DMS53 (cell line): ENCODE data around the gene ATP2C2.
"Not testable (repeated sequence)": the region's sequence is repeated elsewhere in the genome, so short reads cannot be mapped to it uniquely, and the experiment has no call there.

Experiments used
- DNase-seq: peaks from one replicate; lab custom pipeline; 2025; lab: John Stamatoyannopoulos, UW

The ATP2C2 gene

GRCh38 chr16:84340325-84341040 lies 27.9 kb upstream of the ATP2C2 start:
- DNase-seq = peak; percentile 36

GRCh38 chr16:84341528-84342295 lies 26.6 kb upstream of the ATP2C2 start:
- DNase-seq = no peak

GRCh38 chr16:84343800-84344199 lies 24.5 kb upstream of the ATP2C2 start:
- DNase-seq = not testable (repeated sequence)

GRCh38 chr16:84344781-84345180 lies 23.6 kb upstream of the ATP2C2 start:
- DNase-seq = no peak

GRCh38 chr16:84347161-84347560 lies 21.2 kb upstream of the ATP2C2 start:
- DNase-seq = no peak

- DNase-seq = no peak
These were observed 19.9 kb upstream of the ATP2C2 start for GRCh38 chr16:84348386-84348888.

GRCh38 chr16:84349862-84350684 lies 18.3 kb upstream of the ATP2C2 start:
- no peak for DNase-seq

GRCh38 chr16:84350685-84351400 lies 17.5 kb upstream of the ATP2C2 start:
- no peak for DNase-seq

GRCh38 chr16:84351630-84352029 lies 16.7 kb upstream of the ATP2C2 start:
- no peak for DNase-seq

- DNase-seq = no peak
These were observed 14.0 kb upstream of the ATP2C2 start for GRCh38 chr16:84354306-84354705.

GRCh38 chr16:84355149-84355548 lies 13.2 kb upstream of the ATP2C2 start:
- no peak for DNase-seq

- DNase-seq = no peak
These were observed 12.2 kb upstream of the ATP2C2 start for GRCh38 chr16:84356176-84356575.

GRCh38 chr16:84356591-84357116 lies 11.7 kb upstream of the ATP2C2 start:
- no peak for DNase-seq

GRCh38 chr16:84357191-84357651 lies 11.1 kb upstream of the ATP2C2 start:
- DNase-seq = no peak

- DNase-seq = no peak
These were observed 9.6 kb upstream of the ATP2C2 start for GRCh38 chr16:84358601-84359295.

- no peak for DNase-seq
These were observed 9.0 kb upstream of the ATP2C2 start for GRCh38 chr16:84359326-84359725.

GRCh38 chr16:84360170-84360569 lies 8.2 kb upstream of the ATP2C2 start:
- DNase-seq = peak; percentile 60

GRCh38 chr16:84360748-84361147 lies 7.6 kb upstream of the ATP2C2 start:
- no peak for DNase-seq

GRCh38 chr16:84361546-84361945 lies 6.8 kb upstream of the ATP2C2 start:
- DNase-seq = peak; percentile 26

GRCh38 chr16:84362471-84362941 lies 5.8 kb upstream of the ATP2C2 start:
- DNase-seq = peak; percentile 93

- DNase-seq = no peak
These were observed 2.1 kb upstream of the ATP2C2 start for GRCh38 chr16:84366208-84366607.
